Adipose tissue (tissue), 3 donors: ENCODE measurements around the gene CALM3. TPM values are rescaled to one million over a fixed set of nuclear protein-coding genes. Genes with fewer than 3 reads are reported as not detected.

Experiments
- H3K27ac ChIP-seq: one replicate; pipeline ENCODE4 v1.5.1; 2013; ENCODE audit warnings: low read depth, low read length
- WGBS, 3 donors: extraction: QIAGEN DNeasy Blood & Tissue Kit; methylation state at CpG; one replicate each; pipeline ENCODE4 v1.1.7; 2013; 5-methylcytosine and 5-hydroxymethylcytosine counted together
- polyA plus RNA-seq, 3 donors: library from polyadenylated mRNA; stranded (reverse); fragments of 200-250 nt; gene quantifications; one replicate each; pipeline ENCODE4 v1.2.3, GENCODE V29; 2013
- donor health status: healthy with polysubstance abuse.
- donor health status: Bipolar disorder and iron deficiency.
- donor health status: healthy.

Gene CALM3
- polyA plus RNA-seq, 3 donors: 83.9 to 276 (median 115) TPM

DNA sequence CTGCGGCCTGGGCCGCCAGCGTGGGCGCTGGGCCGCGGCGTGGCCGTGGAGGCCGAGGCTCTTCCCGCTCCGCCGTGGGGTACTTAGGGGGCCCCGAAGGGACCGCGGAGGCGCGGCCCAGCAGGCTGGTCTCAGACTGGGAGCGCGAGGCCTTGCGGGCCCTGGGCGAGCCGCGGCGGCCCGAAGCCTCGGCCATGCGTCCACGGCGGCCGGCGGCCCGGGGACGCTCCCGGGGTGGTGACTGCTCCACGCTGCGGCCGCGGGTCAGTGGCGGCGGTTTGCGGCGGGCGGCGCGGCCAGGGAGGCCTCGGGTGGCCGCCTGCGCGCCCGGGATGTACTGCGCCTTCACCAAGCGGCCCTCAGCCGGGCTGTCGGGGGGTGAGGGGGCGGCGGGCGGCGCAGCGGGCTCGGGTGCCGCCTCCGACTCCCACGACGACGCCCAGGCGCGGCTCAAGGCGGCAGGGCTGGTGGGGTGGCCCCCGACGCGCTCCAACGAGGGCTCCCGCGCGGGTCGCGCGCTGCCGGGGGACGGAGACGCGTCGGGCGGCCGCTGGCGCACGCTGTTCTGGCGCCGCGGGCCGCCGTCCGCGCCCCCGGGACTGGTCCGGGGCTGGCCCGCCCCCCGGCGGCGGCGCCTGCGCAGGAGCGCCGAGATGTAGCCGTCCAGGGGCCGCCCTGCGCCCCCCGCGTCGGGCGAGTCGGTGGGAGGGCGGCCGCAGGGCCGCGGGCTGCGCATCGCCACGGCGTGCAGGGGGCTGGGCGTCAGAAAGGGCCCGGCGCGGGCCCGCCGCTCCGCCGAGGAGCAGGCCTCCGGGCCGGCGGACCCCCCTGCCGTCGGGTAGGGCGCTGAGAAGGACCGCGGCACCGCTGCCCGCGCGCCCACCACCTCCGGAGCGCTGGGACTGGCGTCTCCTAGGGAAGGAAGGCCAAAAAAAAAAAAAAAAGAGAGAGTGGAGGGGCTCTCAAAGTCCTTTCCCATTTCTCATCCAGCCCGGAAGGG is 48.1 kb downstream of the CALM3 start:
- 21 to 45% (median 36%) methylated on average over 80 to 144 of the region's 144 CpGs for WGBS, 3 donors
- no peak overlapping the region for H3K27ac ChIP-seq

DNA sequence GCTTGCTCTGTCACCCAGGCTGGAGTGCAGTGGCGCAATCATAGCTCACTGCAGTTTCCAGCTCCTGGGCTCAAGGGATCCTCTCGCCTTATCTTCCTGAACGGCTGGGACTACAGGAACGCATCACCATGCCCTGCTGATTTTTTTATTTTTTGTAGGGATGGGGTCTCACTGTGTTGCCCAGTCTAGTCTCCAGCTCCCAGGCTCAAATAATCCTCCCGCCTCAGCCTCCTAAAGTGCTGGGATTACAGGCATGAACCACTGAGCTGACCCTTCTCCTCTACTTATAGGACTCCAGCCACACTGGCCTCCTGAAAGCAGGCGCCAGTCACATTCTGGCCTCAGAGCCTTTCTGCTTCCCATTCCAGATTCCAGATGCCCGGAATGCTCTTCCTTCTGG is 49.3 kb downstream of the CALM3 start:
- no peak overlapping the region for H3K27ac ChIP-seq
- WGBS, 3 donors: 83 to 90% (median 87%) methylated on average over 7 of the region's 7 CpGs

DNA sequence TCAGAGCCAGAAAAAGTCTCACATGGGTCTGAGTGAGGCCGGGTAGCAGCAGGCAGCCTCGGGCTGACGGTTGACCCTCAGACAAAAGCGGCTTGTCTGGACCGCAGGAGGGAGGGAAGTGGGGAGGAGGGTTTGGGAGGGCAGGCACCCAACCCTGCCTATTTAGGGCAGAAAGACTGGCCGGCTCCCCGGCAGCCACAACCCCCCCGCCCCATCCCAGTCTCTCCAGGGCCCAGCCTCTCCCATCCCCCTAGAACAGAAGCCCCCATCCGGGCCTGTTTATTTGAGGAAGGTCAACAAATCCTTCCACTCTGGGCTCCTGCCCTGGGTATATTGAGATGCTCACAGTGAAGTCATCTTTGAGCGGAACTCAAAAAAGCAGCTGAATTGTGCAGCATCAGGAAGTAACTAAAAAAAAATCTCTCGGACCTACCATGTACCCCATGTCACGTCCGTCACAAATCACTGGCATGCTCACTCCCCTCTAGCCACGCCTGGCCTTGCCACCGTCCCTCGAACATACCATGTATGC is 53.6 kb downstream of the CALM3 start:
- WGBS, 3 donors: 46 to 61% (median 55%) methylated on average over 16 of the region's 16 CpGs
- H3K27ac ChIP-seq: no peak overlapping the region

GRCh38 chr19:46656541-46656940 is 55.4 kb downstream of the CALM3 start:
- no peak overlapping the region for H3K27ac ChIP-seq
- WGBS, 3 donors: 94 to 97% (median 96%) methylated on average over 5 of the region's 5 CpGs

DNA sequence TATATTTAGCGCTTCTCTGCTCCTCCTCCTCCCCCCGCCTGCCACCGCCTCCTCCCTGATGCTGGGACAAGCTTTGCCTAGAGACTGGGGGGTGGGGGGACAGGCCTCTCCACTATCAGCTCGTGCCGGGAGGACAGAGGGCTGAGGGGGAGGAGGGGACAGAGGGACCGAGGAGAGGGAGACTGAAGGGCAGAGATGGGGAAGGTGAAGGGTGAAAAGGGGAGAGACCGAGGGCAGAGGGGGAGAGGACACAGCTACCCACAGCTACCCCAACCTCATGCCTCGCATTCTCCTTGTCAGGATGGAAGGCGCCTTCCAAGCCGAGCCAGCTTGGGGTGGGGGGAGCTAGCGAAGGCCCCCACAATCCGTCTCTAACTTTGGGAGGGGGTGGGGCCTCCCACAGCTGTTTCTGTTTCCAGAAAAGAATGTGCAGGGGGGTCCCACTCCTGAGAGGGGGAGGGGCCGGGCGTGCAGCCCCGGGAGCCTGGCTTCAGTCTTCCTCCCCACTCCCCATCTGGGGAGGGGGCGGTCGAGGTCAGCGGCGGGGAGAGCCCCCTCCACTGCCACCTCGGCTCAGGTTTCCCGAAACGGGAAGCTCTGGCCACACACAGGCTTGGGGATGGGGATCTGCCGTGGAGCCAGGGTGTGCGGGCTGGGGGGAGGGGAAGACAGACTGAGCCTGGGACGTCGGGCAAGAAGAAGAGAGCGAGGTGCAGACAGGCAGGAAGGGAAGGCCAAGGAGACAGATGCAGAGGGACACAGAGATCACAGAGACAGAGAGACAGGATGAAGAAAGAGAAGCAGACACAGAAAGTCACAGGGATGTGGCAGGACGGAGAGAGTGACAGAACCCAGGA is 58.2 kb downstream of the CALM3 start:
- H3K27ac ChIP-seq: no peak overlapping the region
- 7 to 8% (median 7%) methylated on average over 26 to 28 of the region's 28 CpGs for WGBS, 3 donors

DNA sequence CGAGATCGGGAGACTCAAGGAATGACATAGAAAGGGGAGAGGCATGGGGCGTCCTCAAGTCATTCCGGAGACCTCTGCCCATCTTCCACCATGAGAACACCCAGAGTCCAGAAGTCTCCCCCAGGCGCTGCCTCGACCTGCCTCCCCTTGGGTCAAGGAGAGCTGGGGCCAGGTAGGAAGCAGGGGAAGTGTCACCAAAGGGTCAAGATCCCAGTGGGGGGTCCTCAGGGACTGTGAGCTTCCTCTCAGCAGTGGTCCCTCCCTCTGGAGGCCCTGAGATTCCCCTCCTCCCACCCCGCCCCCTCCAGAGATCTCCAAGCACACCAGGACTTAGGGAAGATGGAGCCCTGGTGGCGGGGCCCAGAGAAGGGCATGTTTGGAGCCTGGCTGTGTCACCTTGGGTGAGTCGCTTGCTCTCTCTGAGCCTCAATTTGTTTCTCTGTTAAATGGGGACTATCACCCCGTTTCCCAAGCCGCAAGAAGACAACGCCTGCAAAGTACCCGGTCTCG is 58.9 kb downstream of the CALM3 start:
- WGBS, 3 donors: 3 to 8% (median 6%) methylated on average over 13 to 14 of the region's 14 CpGs
- H3K27ac ChIP-seq: no peak overlapping the region

Other genes with a start within 250 kb of the CALM3 start
- 1 to 10 TPM; 1.1 to 8.9 (median 8.0) TPM for gene CCDC8, start 187.8 kb upstream of the CALM3 start, polyA plus RNA-seq
- gene PNMA8C, start 172.4 kb upstream of the CALM3 start, polyA plus RNA-seq: under 1 TPM in 1 of 3 donors, not detected in 2; 0.03 TPM
- gene PNMA8A, start 129.8 kb upstream of the CALM3 start, polyA plus RNA-seq: 1 to 10 TPM in 2 of 3 donors, under 1 TPM in 1; 0.13 to 3.7 (median 2.2) TPM
- 1 to 10 TPM in 1 of 3 donors, under 1 TPM in 2; 0.79 to 1.9 (median 0.85) TPM for gene PNMA8B, start 105.5 kb upstream of the CALM3 start, polyA plus RNA-seq
- gene PTGIR, start 23.8 kb downstream of the CALM3 start, polyA plus RNA-seq: 1 to 10 TPM; 2.0 to 7.1 (median 3.5) TPM
- gene GNG8, start 34.9 kb downstream of the CALM3 start, polyA plus RNA-seq: not detected
- gene DACT3, start 59.9 kb downstream of the CALM3 start, polyA plus RNA-seq: 1 to 10 TPM in 2 of 3 donors, under 1 TPM in 1; 0.41 to 3.6 (median 1.3) TPM
- 10 to 100 TPM; 20.4 to 41.5 (median 26.7) TPM for gene PRKD2, start 115.8 kb downstream of the CALM3 start, polyA plus RNA-seq
- 10 to 100 TPM in 1 of 3 donors, 1 to 10 TPM in 2; 5.3 to 14.2 (median 6.7) TPM for gene FKRP, start 144.7 kb downstream of the CALM3 start, polyA plus RNA-seq
- 10 to 100 TPM; 38.3 to 76.0 (median 59.2) TPM for gene STRN4, start 145.1 kb downstream of the CALM3 start, polyA plus RNA-seq
- 100 to 1,000 TPM in 1 of 3 donors, 10 to 100 TPM in 2; 32.4 to 154 (median 56.9) TPM for gene SLC1A5, start 187.3 kb downstream of the CALM3 start, polyA plus RNA-seq
- 100 to 1,000 TPM in 2 of 3 donors, 10 to 100 TPM in 1; 60.1 to 160 (median 151) TPM for gene AP2S1, start 249.5 kb downstream of the CALM3 start, polyA plus RNA-seq